Caco-2 (cell line): ENCODE results near the gene TCN1. TPM values are rescaled to one million over a fixed set of nuclear protein-coding genes. Genes with fewer than 3 reads are reported as not detected.

Source experiments
- BruUV-seq: library from RNA; stranded (reverse); fragments of 400-500 nt; replicated peaks from 2 replicates; lab custom pipeline; 2021; lab: Mats Ljungman, UMichigan
- CTCF ChIA-PET: fragments of 300-600 bp; sonication (Branson Sonifier 250); formaldehyde crosslinking; loops from one replicate; lab custom pipeline; 2022; ENCODE audit warnings: antibody characterized with exemption; lab: Charles Lee
- POLR2A ChIA-PET: fragments of 300-600 bp; sonication (Branson Sonifier 250); formaldehyde crosslinking; loops from one replicate; lab custom pipeline; 2022; ENCODE audit warnings: antibody characterized with exemption; lab: Charles Lee
- DNase-seq, 2 experiments: peaks; one replicate each; pipeline versions ENCODE4 v3.0.0 to v3.0.0-alpha.2; 2020 to 2022
- H3K27me3 ChIP-seq: replicated peaks from 2 replicates; pipeline ENCODE4 v1.6.0; 2011; ENCODE audit warnings: low read length; ENCODE audit not compliant: control insufficient read depth, insufficient read depth
- H3K36me3 ChIP-seq: 2 replicates; pipeline ENCODE4 v1.5.1; 2011; ENCODE audit warnings: low read length; ENCODE audit not compliant: control insufficient read depth, insufficient read depth
- H3K4me1 ChIP-seq: fragments of 250-450 bp; sonication (Bioruptor Pico); 2 replicates; pipeline ENCODE4 v1.5.1; 2020; ENCODE audit warnings: mild to moderate bottlenecking
- H3K4me3 ChIP-seq: 2 replicates; pipeline ENCODE4 v1.5.1; 2011; ENCODE audit warnings: low read depth, mild to moderate bottlenecking, control low read depth, low read length
- H3K9me3 ChIP-seq: fragments of 250-450 bp; sonication (Bioruptor Pico); 2 replicates; pipeline ENCODE4 v1.5.1; 2020; ENCODE audit warnings: mild to moderate bottlenecking, moderate library complexity
- H3K27ac Mint-ChIP-seq: one replicate; pipeline ENCODE4 v1.8.0; 2022; ENCODE audit warnings: mixed read lengths; ENCODE audit not compliant: unreplicated experiment
- H3K27me3 Mint-ChIP-seq: one replicate; pipeline ENCODE4 v1.8.0; 2022; ENCODE audit warnings: mixed read lengths; ENCODE audit not compliant: insufficient read depth, unreplicated experiment
- H3K36me3 Mint-ChIP-seq: one replicate; pipeline ENCODE4 v1.8.0; 2022; ENCODE audit warnings: mild to moderate bottlenecking, mixed read lengths; ENCODE audit not compliant: insufficient read depth, unreplicated experiment
- H3K4me1 Mint-ChIP-seq: one replicate; pipeline ENCODE4 v1.8.0; 2022; ENCODE audit warnings: low read depth, mixed read lengths; ENCODE audit not compliant: unreplicated experiment
- H3K4me3 Mint-ChIP-seq: one replicate; pipeline ENCODE4 v1.8.0; 2022; ENCODE audit warnings: mild to moderate bottlenecking, moderate library complexity, mixed read lengths; ENCODE audit not compliant: unreplicated experiment
- H3K9me3 Mint-ChIP-seq: one replicate; pipeline ENCODE4 v1.8.0; 2022; ENCODE audit warnings: mixed read lengths; ENCODE audit not compliant: unreplicated experiment
- intact Hi-C: fragments of 100-400 bp; cut with micrococcal nuclease; formaldehyde crosslinking; loops from one replicate; pipeline ENCODE4 v1.10.0; 2022; ENCODE audit not compliant: unreplicated experiment
- total RNA-seq: library from RNA; stranded (reverse); gene quantifications from 2 replicates; pipeline ENCODE4 v1.2.3, GENCODE V29; 2022
- TF ChIP-seq, protein P1 (sequence below), 2 experiments: fragments of 200-600 bp in 1 of 2; IDR thresholded peaks; 1 replicate in 1 of 2; 2 replicates in 1 of 2; pipeline versions ENCODE4 v1.5.1 to v1.8.0; 2011 to 2022; ENCODE audit warnings: antibody characterized with exemption in 1 of 2, control low read depth in 1 of 2, inconsistent platforms in 1 of 2, low read depth in 1 of 2, low read length in 1 of 2, mild to moderate bottlenecking in 1 of 2, moderate library complexity in 1 of 2; ENCODE audit not compliant: insufficient read depth in 1 of 2, severe bottlenecking in 1 of 2, unreplicated experiment in 1 of 2

Gene TCN1
- total RNA-seq, 1 experiment from 2014 or later: not detected

- peaks cover 16% of the 10 kb centered on the region for H3K4me1 ChIP-seq
- Mint-ChIP-seq H3K9me3 (no peaks in the 10 kb centered on the region), H3K4me3 (no peak overlapping the region), H3K27ac (no peak overlapping the region), H3K36me3 (peaks cover 23% of the 10 kb centered on the region), H3K27me3 (no peaks in the 10 kb centered on the region), H3K4me1 (peaks cover 17% of the 10 kb centered on the region)
- BruUV-seq: no TSS peak
- DNase-seq: no peak
- intact Hi-C loops: loop anchor here (2.0 kb wide), 1 partner anchor 315 kb away; no protein-coding TSS in a partner anchor
- H3K9me3 ChIP-seq: no peaks in the 10 kb centered on the region
- no peak overlapping the region for H3K4me3 ChIP-seq
- TF ChIP-seq, protein P1, sequence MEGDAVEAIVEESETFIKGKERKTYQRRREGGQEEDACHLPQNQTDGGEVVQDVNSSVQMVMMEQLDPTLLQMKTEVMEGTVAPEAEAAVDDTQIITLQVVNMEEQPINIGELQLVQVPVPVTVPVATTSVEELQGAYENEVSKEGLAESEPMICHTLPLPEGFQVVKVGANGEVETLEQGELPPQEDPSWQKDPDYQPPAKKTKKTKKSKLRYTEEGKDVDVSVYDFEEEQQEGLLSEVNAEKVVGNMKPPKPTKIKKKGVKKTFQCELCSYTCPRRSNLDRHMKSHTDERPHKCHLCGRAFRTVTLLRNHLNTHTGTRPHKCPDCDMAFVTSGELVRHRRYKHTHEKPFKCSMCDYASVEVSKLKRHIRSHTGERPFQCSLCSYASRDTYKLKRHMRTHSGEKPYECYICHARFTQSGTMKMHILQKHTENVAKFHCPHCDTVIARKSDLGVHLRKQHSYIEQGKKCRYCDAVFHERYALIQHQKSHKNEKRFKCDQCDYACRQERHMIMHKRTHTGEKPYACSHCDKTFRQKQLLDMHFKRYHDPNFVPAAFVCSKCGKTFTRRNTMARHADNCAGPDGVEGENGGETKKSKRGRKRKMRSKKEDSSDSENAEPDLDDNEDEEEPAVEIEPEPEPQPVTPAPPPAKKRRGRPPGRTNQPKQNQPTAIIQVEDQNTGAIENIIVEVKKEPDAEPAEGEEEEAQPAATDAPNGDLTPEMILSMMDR (IDR thresholded peaks at IDR 0.05; ENCODE audit: insufficient read depth in 1 of 2, low read depth in 1 of 2, low read length in 1 of 2, severe bottlenecking in 1 of 2, unreplicated experiment in 1 of 2): no peak
- POLR2A ChIA-PET: no interaction called here
- no peaks in the 10 kb centered on the region for H3K36me3 ChIP-seq
- CTCF ChIA-PET: no interaction called here
- H3K27me3 ChIP-seq: no peaks in the 10 kb centered on the region
Observed at GRCh38 chr11:59815754-59816153, 50.5 kb downstream of the TCN1 start.

DNA sequence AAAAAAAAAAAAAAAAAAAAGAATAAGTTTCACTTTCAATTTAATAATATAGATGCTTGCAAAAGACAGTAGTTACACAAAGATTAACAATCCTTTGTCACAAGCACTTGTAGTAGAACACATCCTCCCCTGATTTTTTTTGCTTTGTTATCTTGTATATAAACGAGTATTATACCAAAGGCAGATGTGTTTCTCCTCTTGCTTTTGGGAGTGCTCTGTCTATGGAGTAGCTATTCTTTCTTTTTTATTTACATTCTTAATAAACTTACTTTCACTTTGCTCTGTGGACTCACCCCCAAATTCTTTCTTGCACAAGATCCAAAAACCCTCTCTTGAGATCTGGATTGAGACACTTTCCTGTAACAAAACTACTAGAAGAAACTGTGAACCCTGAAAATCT lies 52.3 kb downstream of the TCN1 start:
- H3K27me3 ChIP-seq: no peaks in the 10 kb centered on the region
- intact Hi-C loops: loop anchor here (2.0 to 5.0 kb wide), 2 partner anchors 262 to 317 kb away; no protein-coding TSS in a partner anchor
- H3K9me3 ChIP-seq: no peaks in the 10 kb centered on the region
- H3K9me3 Mint-ChIP-seq: no peaks in the 10 kb centered on the region
- CTCF ChIA-PET: interaction anchor here (1.0 kb wide), 1 partner anchor 9 kb away, joined by 3 read pairs; no protein-coding TSS in a partner anchor
- H3K27me3 Mint-ChIP-seq: no peaks in the 10 kb centered on the region
- peak overlapping the region; percentile 7 for H3K4me3 Mint-ChIP-seq
- no peak overlapping the region for H3K4me3 ChIP-seq
- peaks cover 17% of the 10 kb centered on the region for H3K4me1 Mint-ChIP-seq
- peaks cover 31% of the 10 kb centered on the region for H3K36me3 Mint-ChIP-seq
- H3K36me3 ChIP-seq: no peaks in the 10 kb centered on the region
- H3K27ac Mint-ChIP-seq: peak overlapping the region; percentile 2
- BruUV-seq: no TSS peak
- no peak for DNase-seq
- H3K4me1 ChIP-seq: peaks cover 16% of the 10 kb centered on the region
- TF ChIP-seq, protein P1 (IDR thresholded peaks at IDR 0.05; ENCODE audit: insufficient read depth in 1 of 2, low read depth in 1 of 2, low read length in 1 of 2, severe bottlenecking in 1 of 2, unreplicated experiment in 1 of 2): no peak
- POLR2A ChIA-PET: no interaction called here

GRCh38 chr11:59813364-59813763 lies 52.9 kb downstream of the TCN1 start:
- ChIA-PET POLR2A (no interaction called here), CTCF (no interaction called here)
- H3K36me3 ChIP-seq: no peaks in the 10 kb centered on the region
- H3K9me3 Mint-ChIP-seq: no peaks in the 10 kb centered on the region
- H3K36me3 Mint-ChIP-seq: peaks cover 37% of the 10 kb centered on the region
- BruUV-seq: no TSS peak
- no peak for DNase-seq
- H3K27me3 ChIP-seq: no peaks in the 10 kb centered on the region
- no peaks in the 10 kb centered on the region for H3K9me3 ChIP-seq
- H3K4me1 Mint-ChIP-seq: peaks cover 23% of the 10 kb centered on the region
- H3K27ac Mint-ChIP-seq: no peak overlapping the region
- H3K4me1 ChIP-seq: peaks cover 18% of the 10 kb centered on the region
- TF ChIP-seq, protein P1 (IDR thresholded peaks at IDR 0.05; ENCODE audit: insufficient read depth in 1 of 2, low read depth in 1 of 2, low read length in 1 of 2, severe bottlenecking in 1 of 2, unreplicated experiment in 1 of 2): no peak
- intact Hi-C loops: loop anchor here (5.0 kb wide), 1 partner anchor 261 kb away; no protein-coding TSS in a partner anchor
- H3K4me3 ChIP-seq: no peak overlapping the region
- no peaks in the 10 kb centered on the region for H3K27me3 Mint-ChIP-seq
- H3K4me3 Mint-ChIP-seq: no peak overlapping the region
